Ovary (tissue), 3 donors: Measurements from ENCODE around the gene FZD2.

Experiments
- CTCF ChIP-seq, 3 donors: fragments of 450-650 bp in 2 of 3; fragments of 200-600 bp in 1 of 3; IDR thresholded peaks; one replicate each; pipeline versions ENCODE4 v1.5.1 to v1.8.0; 2016 to 2022; ENCODE audit warnings: antibody characterized with exemption in 3 of 3, mild to moderate bottlenecking in 1 of 3
- EP300 ChIP-seq: sonication (generic); formaldehyde crosslinking; IDR thresholded peaks from one replicate; pipeline ENCODE4 v1.6.1; 2017; ENCODE audit warnings: antibody characterized with exemption
- POLR2A ChIP-seq: fragments of 450-650 bp; IDR thresholded peaks from one replicate; pipeline ENCODE4 v1.6.1; 2017; ENCODE audit warnings: antibody characterized with exemption, mild to moderate bottlenecking, moderate library complexity
- donor health status: DM: no; HTN: no; CAD: no.

- TF ChIP-seq CTCF (IDR thresholded peaks at IDR 0.05) = no peak
- TF ChIP-seq POLR2A = no peak
- TF ChIP-seq EP300 = no peak
These were observed 16.8 kb upstream of the FZD2 start for GRCh38 chr17:44540246-44541084.
